ENCODE results near the gene GNG12. TPM values are rescaled to one million over a fixed set of nuclear protein-coding genes. Genes with fewer than 3 reads are reported as not detected.

The GNG12 gene
- total RNA-seq, 1 experiment from 2014 or later: 127 TPM

DNA sequence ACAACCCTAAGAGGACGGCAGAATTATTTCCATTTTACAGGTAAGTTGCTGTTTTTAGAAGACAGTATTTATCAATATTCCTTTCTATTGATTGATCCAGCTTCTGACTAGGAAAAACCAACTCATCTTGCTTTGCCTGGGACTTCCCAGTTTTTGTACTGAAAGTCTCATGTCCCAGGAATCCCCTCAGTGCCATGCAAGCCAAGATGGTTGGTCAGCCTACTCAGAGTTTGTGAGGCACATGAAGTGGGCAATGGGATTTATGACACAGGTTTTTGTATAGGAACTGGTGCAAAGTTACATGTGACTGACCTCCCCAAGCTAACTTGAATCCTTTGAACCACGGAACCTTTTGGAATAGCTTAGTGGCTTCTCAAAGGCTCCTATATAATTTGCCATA is 45.5 kb downstream of the GNG12 start:
- no peak for DNase-seq (ENCODE audit: low read depth)

DNA sequence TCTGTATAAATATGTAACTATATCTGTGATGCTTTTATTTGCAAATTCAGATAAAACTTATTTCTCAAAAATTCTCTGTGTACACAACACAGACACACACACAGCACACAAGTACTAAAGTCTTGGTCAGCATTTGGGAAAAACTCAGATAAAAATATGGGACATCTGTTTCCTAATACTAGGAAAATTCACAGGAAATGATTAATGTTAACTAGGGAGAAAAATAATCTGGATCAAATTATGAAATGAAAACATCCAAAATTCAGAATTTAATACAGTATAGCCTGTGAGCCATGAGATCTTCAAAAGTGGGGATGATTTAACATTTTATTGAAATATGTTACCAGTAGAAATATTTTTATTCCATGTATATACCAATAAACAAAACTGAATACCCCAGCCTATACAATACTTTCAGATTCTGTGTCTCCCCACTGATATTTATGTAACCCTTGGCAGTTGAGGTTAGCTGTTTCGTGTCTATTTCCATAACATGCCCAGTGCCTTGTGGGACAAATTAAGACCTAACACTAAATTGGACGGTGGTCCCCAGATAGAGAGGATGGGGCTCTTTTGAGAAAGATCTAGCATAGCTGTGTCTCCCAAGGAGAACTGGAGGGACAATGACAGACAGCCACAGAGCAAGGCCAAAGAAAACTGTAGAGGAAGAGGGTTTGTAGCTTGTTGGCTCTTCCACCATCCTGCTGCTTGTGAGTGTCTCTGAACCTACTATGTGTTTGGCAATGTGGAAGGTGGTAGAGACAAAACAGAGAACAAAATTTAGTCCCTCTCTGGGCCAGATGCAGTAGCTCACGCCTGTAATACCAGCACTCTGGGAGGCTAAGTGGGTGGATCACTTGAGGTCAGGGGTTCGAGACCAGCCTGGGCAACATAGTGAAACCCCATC is 47.2 kb downstream of the GNG12 start:
- DNase-seq (ENCODE audit: low read depth): no peak

DNA sequence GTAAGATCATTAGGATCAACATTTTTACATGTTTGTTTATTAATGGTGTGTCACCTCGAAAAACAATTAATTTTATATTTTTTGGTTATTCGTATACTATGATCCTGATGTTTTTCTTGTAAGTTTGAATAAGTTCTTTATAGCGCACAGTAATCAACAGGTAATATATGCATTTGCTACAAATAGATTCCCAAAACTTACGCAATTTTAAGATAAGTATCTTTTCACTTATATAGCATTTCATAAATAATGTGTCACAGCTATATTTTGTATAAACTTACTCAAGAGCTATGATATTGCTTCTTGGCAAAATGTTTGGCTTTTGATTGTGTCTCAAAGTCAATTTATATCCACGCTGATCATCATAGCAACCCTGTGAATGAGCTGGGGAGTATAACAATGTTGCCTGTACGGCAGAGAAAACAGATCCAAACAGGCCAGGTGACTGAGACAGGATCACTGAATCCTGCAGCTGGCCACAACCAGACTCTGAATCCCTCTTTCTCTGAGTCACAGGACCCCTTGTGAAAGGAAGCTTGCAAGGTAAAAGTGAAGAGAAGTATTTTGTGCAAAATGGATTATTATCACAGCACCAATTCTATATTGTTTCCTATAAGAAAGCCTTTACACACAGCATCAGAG is 48.6 kb downstream of the GNG12 start:
- no peak for DNase-seq (ENCODE audit: low read depth)

DNA sequence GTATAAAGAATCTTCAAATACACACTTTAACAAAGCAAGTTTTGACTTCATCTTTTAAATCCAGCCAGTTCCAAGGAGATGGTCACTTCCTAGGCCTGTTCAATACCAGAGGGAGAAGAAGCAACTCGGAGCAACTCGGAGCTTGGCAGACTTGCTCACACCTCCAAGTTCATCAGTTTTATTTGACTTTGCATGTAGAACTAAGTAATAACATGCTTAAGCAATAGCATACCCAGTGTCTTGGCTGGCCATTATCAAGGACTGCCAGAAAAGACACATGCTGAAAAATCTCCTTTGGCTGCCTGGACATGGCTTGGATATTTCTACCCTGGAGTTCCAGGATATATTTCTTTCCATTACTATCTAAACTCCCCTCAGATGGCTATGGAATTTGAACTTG is 52.6 kb downstream of the GNG12 start:
- no peak for DNase-seq (ENCODE audit: low read depth)

DNA sequence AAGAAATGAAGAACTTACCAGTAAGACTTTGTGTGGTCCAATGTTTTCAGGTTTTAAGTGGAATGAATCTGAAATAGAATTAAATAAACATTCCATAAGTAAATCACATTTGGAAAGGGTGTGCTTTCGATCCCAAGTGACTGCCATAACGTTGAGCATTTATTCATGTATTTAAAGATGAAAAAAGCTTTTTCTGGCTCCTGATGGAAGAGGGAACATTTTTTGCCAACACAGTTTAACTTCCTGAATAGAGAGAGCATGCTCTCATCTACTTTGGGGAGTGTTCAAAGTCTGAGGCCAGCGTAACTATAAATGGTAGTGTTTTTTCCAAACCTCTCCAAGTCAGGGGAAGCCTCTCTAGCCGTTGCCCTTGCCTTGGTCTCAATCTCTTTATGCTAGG is 55.8 kb downstream of the GNG12 start:
- DNase-seq (ENCODE audit: low read depth): no peak

DNA sequence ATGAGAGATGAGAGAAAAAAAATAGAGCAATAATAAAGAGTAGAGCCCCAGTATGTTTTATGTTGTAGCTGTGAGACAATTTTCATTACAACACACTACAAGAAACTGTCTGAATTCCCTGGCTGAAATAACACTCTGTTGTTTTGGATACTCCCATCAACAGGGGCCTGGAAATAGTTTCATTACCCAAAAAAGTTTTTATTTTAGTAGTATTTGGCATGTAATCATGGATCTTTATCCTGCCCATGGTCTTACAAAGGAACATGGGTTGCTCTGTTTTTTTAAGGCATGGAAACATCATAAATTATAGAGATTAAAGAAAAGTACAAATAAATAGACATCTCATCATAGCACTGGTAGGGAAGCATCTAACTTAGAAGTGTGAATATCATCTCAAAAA is 56.3 kb downstream of the GNG12 start:
- no peak for DNase-seq (ENCODE audit: low read depth)

DNA sequence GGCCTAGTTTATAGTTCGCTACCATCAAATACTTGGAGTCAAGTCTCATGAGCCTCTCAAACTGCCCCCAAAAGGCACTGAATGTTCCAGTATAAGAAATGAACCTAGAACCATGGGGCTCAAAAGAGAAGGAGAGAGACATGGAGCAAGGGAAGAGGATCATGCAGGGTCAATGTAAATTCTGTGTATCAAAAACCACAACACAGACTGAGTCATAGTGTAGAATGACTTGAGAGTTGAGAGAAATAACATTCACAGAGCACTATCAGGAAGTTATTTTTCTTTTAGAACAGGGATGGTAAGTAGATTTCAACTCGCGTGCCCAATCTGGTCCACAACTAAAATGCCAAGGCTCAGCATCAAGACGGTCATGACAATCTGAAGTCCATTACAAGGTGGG is 59.8 kb downstream of the GNG12 start:
- DNase-seq (ENCODE audit: low read depth): no peak

DNA sequence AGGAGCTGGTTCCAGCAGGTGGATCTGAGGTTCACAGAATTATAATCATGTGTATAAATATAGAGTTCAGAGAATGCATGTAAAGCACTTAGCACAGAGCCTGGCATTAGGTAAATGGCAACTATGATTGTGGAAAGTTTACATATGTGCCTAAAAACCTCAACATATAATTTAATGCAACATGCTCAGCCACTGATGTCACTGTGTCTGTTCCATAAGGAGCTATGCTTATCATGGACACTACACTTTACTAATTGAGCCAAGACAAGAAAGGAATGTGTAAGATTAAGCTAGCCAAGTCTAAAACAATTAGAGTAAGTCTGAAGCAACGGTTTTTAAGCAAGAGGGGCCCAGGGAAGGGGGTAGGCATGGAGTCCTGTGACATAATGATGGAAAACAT is 61.5 kb downstream of the GNG12 start:
- DNase-seq (ENCODE audit: low read depth): no peak

DNA sequence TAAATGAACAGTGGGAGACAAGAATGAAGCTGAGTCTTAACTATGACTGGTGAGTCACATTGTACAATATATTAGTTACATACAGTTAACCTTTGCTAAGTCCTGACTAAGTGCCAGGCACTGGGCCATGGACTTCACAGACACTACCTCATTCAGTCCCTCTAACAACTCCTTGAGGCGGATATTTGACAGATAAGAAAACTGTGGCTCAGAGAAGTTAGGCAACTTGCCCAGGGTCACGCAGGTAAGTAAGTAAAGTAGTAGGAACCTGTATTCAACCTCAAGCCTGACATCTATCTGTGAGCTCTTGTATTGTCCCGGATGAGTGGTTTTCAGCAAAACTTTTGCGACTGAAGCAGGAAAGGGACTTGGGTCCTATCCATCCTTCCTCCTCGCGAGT is 62.1 kb downstream of the GNG12 start:
- DNase-seq (ENCODE audit: low read depth): no peak

DNA sequence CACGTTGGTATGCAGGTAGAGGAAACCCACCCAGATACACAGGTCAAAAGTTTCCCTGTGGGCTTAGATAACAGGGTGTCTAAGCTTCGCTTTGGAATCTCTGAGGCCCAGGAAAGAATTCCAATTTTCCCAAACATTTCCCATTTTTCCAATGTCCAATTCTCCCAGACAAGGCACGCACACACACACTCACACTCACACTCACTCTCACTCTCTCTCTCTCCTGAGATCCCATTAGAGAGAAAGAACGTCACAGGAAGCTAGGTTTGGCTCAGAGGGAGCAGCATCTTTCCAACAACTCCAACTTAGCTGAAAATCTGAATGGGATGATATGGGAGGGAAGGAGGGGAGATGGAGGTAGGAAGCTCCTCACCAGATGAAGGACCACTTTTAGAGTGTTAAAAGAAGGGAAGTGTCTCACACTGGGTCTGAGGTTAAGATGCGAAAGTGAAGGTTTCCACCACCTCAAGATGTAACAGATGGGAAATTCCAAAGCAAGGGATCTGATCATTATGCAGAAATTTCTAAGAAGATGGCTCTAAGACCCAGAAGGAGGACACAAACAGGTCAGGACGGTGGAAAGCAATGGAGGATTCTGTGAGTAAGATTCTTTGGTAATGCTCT is 63.5 kb downstream of the GNG12 start:
- DNase-seq (ENCODE audit: low read depth): no peak

DNA sequence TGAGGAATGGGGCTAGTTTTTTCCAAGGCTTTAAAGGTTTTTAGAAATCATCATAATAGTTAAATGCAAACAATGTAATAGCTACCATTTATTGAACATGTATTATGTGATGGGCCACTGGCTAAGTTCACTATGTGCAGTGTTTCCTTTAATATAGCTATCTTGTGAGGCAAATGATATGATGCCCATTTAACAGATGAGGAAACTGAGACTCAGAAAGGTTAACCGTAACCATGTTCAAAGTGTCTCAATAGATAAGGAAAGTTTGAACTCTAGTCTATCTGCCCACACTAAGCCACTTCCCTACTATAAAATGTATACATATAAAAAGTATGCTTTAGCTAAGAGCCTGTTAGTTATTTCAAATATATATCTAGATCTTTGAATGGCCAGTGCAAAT is 64.8 kb downstream of the GNG12 start:
- DNase-seq (ENCODE audit: low read depth): no peak

DNA sequence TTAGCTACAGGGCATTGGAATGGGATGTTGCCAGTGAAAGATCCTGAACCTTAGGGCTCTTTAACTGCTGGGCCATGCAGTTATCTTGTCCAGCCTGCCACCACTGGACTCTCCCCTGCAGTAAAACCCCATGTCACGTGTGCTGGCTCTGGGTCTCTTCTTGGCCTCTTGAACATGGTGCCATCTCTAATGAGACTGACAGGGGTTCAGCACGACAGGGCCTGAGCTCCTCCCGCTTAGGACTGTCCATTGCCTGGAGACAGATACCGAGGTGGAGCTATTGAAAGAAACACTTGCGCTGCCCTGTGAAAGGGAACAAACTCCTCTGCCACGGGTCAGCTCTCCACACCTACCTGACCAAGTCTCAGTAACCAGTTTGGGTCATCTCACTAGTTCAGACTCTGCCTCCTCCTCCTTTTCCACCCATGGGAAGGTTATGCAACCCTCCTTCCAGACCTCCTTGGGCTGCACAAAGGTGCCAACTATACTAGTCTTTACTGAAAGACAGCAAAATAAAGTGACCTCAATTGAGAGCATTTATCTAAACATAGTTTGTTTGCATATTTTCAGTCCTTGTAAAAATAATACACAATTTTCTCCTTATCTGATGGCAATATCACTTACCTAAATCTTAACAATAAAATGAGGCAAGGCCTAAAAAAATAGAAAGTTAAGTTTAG is 66.0 kb downstream of the GNG12 start:
- no peak for DNase-seq (ENCODE audit: low read depth)

DNA sequence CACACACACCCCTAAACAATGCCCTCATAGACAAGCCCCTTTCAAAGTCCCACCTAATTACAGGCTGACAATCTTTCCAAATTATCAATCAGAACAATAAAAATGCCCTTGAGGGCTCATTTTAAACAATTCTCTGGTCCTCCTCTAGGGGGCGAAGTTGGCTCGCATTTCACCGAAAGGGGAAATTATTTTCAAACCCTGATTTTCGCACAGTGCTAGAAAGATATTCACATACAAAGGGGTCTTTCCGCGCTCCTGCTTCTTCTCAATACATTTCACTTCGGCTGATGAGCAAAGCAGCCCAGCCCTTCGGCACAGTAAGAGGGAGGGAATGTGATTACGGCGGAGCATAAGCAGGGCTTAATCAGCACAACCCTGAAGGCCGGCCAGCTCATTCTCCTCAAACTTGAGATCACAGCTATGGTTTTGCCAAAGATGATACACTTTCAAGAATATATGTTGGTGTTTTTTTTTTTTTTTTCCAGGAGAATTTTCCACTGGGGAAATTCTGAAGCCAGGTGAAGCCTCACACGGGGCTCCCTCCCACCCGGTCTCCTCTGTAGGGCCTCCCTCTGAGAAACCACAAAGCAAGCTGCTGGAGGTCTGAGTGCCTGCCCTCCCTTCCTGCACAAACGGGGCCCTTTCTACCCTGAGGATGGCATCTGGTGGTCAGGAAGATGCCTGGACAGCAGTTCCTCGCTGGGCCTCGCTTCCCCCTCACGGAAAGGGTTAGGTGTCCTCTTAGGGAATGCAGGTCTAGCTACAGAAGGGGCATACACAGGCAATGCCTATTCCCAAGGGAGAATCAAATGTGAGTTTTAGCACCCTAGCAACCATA is 66.9 kb downstream of the GNG12 start:
- DNase-seq (ENCODE audit: low read depth): peak; percentile 64

DNA sequence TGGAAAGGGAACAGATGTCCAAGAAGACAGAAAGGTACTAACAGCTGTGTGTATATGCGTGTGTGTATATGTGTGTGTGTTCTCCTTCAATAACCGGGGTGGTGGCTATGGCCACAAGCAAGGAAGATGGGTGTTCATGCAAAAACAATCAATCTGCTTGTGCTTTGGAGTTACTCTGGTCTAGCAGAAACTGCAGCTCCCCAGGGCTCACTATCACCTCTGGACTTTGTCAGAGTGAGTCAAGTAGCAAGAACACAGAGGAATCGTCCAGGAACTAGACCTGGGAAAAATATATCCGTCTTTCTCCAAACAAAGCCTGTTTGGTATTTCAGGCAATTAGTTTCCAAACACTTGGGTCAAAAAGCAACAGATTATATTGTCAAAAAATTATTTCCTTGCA is 68.6 kb downstream of the GNG12 start:
- no peak for DNase-seq (ENCODE audit: low read depth)

DNA sequence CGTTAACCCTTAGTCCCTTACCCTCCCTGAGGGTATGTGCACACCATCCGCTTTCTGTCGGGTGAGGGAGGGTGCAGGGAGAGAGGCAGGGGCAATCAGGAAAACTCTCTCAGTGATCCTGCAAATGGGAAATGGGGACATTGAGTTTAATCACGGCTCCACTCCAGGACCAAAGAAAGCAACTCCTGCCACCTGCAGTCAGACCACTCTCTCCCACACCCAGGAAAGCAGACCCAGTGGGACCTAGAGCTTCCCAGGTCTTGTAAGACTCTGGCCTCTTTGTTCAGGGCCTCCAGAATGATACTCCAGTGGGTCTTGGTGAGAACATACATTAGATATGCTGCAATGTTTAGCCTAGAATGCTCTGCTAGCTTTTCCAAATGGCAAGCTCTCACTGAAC is 71.5 kb downstream of the GNG12 start:
- no peak for DNase-seq (ENCODE audit: low read depth)

DNA sequence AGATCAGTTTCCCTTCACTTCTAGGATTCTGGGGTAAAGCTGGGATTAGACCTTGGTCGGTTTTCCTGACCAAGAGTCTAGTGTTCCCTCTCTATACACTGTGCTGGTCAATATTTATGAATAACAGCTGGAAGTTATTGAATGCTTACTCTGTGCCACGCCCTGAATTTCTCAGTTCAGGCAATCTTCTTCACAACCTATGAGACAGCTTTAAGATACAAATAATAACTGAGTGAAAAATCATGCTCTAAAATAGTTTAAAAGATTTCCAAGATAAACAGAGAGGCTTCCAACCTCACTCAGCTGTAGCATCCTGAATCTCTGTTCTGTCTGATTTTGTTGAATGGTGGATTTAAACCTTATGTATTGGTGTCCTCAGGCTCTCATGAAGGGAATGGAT is 72.2 kb downstream of the GNG12 start:
- no peak for DNase-seq (ENCODE audit: low read depth)

DNA sequence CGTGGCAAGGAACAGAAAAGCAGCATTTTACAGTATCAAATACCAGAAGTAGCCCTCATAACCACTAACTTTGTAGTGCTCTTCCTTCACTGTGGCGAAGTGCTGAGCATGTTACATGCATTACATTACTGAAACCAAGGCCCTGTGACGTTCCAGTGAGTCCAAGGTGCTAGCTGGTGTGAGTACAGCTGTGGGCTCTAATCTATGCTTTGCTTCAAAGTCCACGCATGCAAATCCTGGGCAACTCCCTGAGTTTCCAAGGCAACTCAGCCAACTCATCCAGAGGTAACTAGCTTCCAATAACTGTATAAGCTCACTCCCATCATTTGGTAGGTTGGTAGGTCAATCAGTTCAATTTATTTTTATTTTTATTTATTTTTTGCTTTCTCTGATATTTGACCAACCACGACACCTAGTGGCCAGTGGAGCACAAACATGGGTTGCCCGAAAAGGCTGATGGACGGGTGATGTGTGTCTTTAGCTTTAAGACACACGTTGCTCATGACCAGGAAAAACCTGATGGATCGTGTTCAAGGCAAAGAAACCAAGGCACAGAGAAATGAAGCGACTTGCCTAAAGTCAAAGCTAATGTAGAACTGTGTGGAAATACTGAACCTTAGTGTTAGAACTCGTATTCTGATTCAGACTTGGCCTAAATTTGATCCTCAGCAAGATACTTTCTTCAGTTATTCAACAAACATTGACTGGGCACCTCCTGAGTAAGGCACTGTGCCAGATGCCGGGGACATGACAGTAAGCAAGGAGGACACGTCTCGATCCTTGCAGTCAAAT is 73.0 kb downstream of the GNG12 start:
- peak; percentile 89 for DNase-seq (ENCODE audit: low read depth)

DNA sequence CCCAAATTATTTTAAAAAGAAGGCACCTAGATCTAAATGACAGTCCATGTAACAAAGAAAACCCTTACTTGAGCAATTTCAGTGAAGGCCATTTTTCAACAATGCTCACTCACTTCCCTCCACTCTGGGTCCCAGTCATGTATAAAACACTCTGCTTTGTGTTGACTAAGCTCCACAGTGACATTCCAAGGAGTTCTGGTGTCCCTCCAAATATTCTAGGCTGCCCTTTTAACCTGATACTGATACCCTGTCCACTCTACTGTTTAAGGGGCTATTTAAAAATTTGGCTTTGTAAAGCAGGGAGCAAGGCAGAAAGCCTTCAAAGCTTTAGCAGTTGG is 73.6 kb downstream of the GNG12 start:
- no peak for DNase-seq (ENCODE audit: low read depth)

DNA sequence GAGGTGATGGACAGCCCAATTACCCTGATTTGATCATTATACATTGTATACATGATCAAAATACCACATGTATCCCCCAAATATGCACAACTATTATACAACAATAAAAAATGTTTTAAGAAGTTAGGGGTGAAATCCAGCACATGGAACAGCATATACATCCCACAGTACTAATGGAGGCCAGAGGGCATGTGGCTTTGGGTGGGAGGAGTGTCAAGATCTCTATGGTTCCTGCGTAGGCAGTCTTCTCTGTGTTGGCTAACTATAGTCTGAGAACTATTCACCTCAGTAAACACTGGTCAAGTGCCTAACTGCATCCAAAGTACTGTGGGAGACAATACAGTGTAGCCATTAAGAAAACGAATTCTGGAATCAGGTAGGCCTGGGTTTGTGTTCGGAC is 74.2 kb downstream of the GNG12 start:
- no peak for DNase-seq (ENCODE audit: low read depth)

DNA sequence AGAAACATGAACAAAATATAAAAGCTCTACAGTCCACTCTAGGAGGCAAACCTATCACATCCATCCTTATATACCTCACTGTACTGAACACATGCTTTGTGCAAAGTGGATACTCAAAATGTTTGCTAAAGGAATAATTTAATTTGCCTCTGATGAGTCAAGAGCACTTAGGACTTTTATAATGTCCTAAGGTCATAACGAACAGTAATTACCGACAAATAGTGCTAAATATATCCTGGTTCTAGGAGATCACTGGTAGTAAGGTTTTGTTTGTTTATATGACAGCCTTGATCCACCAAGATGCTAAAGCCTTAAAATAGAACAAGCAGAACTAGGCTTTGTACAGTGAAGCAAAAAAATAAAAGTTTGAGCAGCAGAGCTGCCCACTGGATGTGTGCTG is 77.6 kb downstream of the GNG12 start:
- DNase-seq (ENCODE audit: low read depth): no peak

DNA sequence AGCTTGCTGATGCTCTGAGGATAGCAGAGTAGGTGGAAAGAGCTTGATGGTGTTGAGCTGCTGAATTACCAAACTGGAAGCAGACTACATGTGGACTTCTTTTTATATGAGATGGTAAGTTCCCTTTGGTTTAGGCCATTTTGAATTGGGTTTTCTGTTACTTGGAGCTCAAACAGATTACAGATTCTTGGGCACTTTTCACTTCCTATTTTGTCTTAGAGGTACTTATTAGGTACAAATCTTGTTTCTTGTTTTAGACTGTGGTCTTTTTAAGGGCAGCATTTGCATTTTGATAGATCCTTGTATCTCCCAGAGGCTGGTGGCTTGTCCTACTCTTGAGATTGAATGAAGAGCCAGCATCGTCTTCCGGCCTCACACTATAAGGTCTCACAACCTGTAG is 78.1 kb downstream of the GNG12 start:
- no peak for DNase-seq (ENCODE audit: low read depth)

Data from LHCN-M2 (cell line).